Metanephros (tissue), 1 donor: ENCODE results near the gene TMTC1. TPM values are rescaled to one million over a fixed set of nuclear protein-coding genes. Genes with fewer than 3 reads are reported as not detected.

Source experiments
- total RNA-seq: library from RNA; depleted of rRNA; stranded (reverse); fragments of >200 nt; gene quantifications from one replicate; pipeline ENCODE4 v1.2.3, GENCODE V29; 2014

The TMTC1 gene
- total RNA-seq: 52.1 TPM

DNA sequence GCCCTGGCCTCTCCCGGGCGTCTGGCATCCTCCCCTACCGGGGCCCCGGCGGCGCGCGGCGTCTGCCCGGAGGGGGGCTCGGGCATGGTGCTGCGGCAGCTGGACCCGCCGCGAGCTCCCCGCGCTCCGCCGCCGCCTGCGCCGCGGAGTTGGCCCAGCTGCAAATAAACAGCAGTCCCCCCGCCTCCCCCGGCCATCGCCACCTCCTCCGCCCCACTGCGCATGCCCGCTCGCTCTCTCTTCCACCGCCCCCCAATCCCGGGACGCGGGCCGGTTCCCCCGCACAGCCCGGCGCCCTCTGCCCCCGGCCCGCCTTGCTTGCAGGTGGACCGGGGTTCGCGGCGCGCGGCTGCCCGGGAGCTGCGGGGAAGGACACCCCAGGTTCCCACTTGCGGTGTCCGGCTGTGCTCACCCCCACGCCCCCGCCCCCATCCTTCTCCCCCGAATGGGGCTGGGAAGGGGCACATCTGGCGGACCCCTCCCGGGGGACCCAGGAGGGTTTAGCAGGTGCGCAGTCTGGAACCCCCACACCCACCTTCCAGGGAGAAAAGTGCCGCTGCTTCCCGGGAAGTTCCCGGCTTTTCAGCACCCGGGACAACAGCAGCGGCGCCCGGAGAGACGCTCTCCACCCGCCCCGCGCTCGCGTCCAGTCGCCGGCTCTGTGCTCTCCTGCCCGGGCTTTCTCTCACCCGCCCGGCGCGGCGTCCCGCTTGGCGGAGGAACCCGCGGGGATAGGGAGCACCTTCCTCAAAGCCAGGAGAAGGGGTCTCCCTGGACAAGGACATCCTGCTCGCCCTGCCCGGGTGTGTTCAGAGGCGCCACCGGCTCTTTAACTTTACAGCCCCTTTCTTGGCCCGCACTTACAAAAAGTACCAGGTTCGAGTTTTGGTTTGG, at the start of gene TMTC1:
Gene TMTC1 (minus strand): TSS at position 170 of the 894 bp plus-strand sequence. CDS start 191 bp downstream, outside the sequence.

DNA sequence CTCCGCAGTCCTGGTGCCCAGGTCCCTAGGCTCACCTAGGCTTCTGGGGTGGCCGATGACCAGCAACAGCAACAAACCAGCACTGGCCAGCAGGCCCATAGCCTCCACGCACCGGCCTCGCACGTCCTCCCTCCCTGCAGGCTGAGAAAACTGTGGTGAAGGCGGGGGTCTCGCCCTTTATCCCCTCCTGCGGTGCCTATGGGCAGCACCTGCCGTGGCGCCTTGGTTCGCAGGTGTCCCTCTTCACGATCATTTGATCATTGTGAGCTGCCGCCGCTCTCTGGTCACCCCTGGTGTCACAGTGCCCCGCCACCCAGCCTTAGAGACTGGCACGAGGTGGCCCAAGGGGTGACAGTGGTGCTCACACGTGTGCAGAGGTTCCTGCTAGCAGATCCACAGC, 286.2 kb downstream of the TMTC1 start, which contains the start of gene OVCH1:
Gene OVCH1 (minus strand): TSS at position 99 of the 400 bp plus-strand sequence. CDS start 0 bp downstream, at position 99.

